Left colon (tissue), 2 donors: ENCODE data around the gene ASNSD1. TPM values are rescaled to one million over a fixed set of nuclear protein-coding genes. Genes with fewer than 3 reads are reported as not detected.
"Not testable (repeated sequence)": the region's sequence is repeated elsewhere in the genome, so short reads cannot be mapped to it uniquely, and the experiment has no call there.

Source experiments
- ATAC-seq: fragments of 200-7000 bp; cut with Tn5 transposase; one replicate; pipeline ENCODE4 v1.9.1; 2020; ENCODE audit warnings: mild to moderate bottlenecking, moderate library complexity
- DNase-seq, 2 donors: peaks; one replicate each; pipeline ENCODE4 v3.0.0-alpha.2; 2020
- intact Hi-C, 2 donors: fragments of 100-400 bp; cut with DNase I in 1 of 2; cut with micrococcal nuclease in 1 of 2; formaldehyde crosslinking; loops; one replicate each; pipeline versions ENCODE4 v1.11.2 to v1.14.0; 2022; cut with DNase I, micrococcal nuclease
- total RNA-seq, 2 donors: library from RNA; stranded (reverse); fragmentation: NEBNext Ultra II Directional; extraction: Animal tissue kit (Norgen Biotek cat#: 25700); gene quantifications; one replicate each; pipeline ENCODE4 v1.2.1, GENCODE V29; 2021
- donor health status: DM: no; HTN: no; CAD: no.
- donor health status: DM: yes; HTN: yes; CAD: no.

ASNSD1 gene
- total RNA-seq, 2 donors from 2014 or later, result 18.5 to 19.2 TPM

DNA sequence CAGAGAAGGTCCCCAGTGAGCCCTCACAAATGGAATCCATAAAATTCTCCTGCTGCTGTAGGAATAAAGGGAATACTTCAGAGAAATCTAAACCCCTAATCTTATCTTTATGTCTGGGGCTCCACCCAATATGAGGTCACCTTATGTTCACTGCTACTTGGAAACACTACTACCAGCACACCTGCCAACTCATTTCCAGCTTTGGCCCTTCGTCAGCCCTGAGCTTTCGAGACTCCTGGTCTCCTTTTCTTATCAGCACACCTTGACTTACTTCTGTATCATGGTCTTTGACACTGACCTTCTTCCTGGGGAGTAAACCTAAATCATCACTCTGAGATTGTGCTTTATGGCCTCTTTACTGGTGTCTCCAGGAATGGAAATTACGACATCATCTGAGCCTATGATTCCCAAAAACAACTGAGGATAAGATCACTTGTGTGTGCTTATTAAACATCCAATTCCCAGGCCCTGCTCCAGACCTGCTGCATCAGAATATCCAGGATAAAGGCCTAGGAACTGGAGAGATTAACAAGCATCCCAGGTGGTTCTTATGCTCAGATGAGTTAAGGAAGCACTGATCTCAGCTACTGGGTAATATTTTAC, 22.2 kb upstream of the ASNSD1 start:
- ATAC-seq (peak; percentile 98), DNase-seq (peak; percentile 17 to 40)
- intact Hi-C loops, result no loop called here

DNA sequence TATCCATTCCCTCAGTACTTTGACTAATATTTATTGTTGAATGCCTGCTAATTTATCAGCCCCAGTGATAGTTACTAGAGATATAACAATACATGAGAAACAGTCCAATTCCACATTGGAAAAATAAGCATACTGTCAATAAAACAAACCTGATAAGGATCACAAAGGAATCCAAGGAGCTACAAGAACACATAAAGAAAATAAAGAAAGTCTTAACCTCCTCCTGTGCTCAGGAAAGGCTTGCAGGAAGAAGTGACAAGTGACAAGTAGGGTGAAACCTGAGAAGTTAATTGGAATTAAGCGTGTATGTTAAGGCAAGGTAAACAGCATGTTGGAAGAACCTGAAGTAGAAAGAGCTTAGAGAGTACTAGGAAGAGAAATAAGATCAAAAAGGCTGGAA, 20.3 kb upstream of the ASNSD1 start:
- no peak for ATAC-seq
- DNase-seq, result no peak
- intact Hi-C loops, result no loop called here

DNA sequence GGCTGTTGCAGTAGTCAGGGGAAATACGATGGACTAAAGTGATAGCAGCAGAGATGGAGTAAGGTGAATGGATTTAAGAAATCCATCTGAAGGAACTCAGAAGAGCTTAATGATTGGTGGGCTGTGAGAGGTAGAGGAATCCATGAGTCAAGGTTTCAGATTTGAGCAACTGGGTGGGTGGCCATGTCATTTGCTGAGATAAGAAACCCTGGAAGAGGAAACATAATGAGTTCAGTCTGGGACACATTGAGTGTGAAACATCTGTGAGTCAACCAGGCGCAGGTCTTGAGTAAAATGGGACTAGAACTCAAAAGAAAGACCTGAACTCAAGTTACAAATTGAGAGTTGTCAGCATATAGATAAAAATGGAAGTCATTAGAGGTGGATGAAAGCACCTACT, 19.7 kb upstream of the ASNSD1 start:
- intact Hi-C loops, result no loop called here
- ATAC-seq (no peak), DNase-seq (no peak)

DNA sequence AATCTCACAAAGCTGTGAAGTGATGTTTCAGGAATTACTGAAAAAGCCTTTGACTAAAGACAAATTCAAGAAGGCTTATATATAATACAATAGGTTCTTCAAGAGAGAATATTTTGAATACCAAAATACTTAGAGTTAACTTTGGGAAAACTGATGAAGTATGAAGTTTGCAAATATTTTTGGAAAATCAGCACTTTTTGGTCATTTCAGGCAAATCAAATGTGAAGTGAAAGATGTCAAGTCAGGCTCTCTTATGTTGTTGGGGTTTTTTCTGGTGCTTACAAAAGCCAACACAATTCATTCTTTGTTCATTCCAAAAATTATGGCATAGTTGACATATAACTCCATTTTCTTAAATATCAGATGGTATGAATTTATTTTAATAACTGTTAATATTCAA, 14.7 kb upstream of the ASNSD1 start:
- intact Hi-C loops, result no loop called here
- ATAC-seq, result no peak
- no peak for DNase-seq

DNA sequence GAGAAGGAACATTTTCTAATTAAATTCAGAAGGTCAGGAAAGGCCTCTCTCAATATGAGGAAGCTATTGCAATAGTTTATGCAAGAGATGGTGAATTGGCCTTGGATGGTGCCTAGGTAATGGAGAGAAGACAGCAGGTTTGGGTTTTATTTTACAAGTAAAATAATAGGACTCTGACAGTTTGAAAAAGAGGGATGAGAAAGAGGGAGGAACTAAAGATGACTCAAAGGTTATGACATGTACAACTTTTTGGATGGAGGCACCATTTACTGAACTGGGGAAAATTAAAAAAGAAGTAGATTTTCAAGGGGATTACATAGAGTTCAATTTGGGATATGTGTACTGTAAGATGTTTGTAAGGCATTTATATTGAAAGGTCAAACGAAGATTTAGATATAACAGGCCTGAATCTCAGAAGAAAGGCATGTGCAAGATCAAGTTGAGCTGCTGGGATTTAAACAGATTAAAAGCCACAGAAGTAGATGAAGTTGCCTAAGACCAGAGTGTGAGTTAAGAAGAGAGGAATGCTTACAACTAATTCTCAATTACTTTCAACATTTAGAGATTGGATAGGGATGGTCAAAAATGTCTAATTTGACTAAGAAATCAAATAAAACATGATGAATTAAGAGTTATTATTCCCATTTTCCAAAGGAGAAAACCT, 12.3 kb upstream of the ASNSD1 start:
- ATAC-seq, result no peak
- DNase-seq, result no peak
- intact Hi-C loops, result no loop called here

DNA sequence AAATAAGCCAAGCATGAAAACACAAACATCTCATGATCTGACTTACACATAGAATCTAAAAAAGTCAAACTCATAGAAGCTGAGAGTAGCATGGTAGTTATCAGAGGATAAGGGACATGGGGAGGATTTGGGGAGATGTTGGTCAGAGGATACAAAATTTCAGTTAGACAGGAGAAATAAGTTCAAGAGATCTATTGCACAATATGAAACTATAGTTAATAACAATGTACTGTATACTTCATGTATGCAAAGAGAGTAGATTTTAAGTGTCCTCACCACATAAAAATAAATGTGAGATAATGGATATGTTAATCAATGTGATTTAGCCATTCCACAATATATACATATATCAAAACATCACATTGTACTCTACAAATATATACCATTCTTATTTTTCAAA, 10.0 kb upstream of the ASNSD1 start:
- DNase-seq, result no peak
- intact Hi-C loops, result no loop called here
- no peak for ATAC-seq

DNA sequence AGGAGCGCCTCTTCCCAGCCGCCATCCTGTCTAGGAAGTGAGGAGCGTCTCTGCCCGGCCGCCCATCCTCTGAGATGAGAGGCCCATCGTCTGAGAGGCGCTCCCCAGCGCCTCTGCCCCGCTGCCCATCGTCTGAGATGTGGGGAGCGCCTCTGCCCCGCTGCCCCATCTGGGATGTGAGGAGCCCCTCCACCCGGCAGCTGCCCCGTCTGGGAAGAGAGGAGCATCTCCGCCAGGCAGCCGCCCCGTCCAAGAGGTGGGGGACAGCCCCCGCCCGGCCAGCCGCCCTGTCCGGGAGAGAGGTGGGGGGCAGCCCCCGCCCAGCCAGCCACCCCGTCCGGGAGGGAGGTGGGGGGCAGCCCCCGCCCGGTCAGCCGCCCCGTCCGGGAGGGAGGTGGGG, 7.8 kb upstream of the ASNSD1 start:
- intact Hi-C loops, ATAC-seq: not testable (repeated sequence)

DNA sequence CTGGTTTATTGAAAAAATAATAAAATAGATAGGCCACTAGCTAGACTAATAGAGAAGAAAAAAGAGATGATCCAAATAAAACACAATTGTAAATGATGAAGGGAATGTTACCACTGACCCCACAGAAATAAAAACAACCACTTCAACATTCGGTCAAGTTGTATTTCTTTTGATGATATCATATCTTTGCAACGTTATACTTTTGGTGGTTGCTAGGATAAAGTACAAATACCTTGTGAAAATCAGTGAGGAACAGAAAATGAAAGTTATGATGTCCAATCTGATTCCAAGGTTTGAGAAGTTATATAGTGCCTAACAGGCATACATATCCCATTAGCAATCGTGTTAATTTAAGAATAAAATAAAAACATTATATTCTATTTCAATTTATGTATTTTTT, 6.6 kb upstream of the ASNSD1 start:
- ATAC-seq (no peak), DNase-seq (no peak)
- intact Hi-C loops, result no loop called here

More for the DNA sequence above, 7.8 kb upstream of the ASNSD1 start:
- not testable (repeated sequence) for DNase-seq

DNA sequence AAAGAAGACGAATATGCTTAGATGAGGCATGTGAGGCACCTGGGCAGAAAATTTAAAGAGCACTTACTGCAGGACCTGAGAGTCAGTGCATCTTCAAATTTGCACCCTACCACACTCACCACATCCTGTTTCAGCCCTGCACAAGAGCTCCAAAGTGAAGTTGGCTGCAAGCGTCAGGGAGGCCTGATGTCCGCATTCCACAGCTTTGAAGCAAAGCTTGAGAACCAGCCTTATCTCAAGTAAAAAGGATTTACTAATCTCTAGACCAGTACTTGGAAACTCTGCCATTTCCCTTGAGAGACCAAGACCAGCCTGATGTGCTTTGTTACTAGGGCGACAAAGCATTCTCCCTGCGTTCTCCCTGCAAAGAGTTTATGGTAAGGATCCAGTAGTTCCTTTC, 3.4 kb upstream of the ASNSD1 start:
- intact Hi-C loops, result no loop called here
- DNase-seq (peak in 1 of 2 donors; percentile 12), ATAC-seq (no peak)

DNA sequence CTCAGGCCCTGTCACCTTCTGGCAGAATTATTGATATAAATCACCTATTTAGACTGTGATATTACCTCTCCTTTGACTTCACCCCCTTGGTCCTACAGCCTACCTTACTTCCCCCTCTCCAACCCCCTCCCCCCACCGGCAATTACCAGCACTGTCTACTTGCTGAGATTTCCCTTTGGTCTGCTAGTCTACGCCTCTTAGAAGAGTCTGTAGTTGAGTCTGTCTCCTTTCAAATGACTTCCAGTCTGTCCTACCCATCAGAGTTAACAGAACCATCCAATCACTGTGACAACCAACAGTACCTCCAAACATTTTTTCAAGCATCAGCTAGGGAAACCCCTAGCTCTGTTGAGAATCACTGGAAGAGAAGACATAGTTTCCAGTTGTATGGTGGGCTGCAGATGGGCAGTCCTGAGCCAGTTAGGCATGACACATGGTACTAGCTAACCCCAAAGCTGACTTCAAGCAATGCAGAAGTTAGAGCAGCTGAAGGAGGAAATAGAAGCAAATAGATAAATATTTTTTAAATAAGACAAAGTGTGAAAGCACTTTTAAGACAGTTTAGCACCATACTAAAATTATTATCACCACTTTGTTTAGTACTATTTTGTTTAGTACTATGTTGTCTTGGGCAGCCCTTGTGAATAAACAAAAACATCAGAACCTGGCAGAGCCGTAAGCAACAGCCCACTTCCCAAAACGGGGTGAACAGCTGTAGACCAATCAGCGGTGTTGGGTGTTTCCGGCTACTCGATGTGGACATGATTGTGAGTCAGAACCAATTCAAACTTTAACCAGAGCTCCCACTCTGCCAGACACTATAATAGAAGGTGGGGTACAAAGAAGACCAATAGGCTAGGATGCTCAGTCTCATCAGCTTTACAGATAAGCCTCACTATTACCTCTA, 2.7 kb upstream of the ASNSD1 start:
- no peak for ATAC-seq
- intact Hi-C loops, result no loop called here
- no peak for DNase-seq

DNA sequence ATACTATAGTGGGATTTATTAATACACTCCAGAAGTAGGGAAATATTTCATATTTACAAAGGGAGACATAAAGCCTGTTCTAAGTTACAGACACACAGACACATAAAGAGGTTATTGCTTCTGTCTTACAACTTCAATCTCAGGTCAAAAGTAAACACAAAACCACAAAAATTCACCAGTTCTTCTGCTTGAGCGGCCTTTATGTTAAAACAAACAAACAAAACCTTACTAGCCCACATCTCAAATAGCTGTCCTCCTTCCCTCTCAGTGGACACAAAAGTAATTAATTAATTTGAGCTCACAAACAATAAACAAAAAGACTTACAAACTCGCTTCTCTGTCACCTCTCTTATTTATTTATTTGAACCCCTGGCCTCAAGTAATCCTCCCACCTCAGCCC, 1.5 kb upstream of the ASNSD1 start:
- ATAC-seq (no peak), DNase-seq (no peak)
- intact Hi-C loops, result loop anchor here in 1 of 2 donors (5.0 kb wide), 1 partner anchor 38 kb away; no protein-coding TSS in a partner anchor

DNA sequence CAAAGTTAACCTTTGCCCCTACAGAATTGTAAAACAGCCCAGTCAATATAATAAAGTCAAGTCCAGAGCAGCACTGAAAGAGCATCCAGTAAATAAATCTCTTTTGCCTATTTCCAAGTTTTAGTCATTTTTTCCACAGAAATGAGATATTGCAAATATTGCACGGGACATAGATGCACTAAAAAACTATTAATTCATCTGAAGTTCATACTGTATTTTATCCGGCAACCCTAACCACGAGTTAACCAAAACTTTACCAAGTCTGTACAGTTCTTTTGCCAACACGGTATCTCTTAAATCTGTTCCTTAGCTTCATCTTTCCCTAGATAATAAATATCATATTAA, 484 bp upstream of the ASNSD1 start:
- no peak for ATAC-seq
- DNase-seq, result no peak
- intact Hi-C loops, result loop anchor here in 1 of 2 donors (5.0 kb wide), 1 partner anchor 37 kb away; no protein-coding TSS in a partner anchor

DNA sequence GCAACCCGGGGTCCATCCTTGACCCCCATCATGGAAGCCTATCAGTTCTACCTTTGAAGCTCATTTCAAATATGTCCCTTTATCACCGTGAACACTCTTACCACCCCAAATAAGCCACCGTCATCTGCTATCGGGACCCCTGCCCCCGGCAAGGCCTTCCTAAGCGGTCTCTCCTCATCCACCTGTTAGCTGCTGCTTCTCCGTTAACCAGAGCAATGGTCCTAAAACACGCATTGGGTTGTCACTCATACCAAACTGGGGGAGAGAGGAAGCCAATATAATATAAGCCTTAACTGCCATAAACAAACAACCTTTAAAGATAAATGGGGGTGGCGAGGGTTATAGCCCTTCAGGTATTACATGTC, 680 bp downstream of the ASNSD1 start:
- DNase-seq, result no peak

DNA sequence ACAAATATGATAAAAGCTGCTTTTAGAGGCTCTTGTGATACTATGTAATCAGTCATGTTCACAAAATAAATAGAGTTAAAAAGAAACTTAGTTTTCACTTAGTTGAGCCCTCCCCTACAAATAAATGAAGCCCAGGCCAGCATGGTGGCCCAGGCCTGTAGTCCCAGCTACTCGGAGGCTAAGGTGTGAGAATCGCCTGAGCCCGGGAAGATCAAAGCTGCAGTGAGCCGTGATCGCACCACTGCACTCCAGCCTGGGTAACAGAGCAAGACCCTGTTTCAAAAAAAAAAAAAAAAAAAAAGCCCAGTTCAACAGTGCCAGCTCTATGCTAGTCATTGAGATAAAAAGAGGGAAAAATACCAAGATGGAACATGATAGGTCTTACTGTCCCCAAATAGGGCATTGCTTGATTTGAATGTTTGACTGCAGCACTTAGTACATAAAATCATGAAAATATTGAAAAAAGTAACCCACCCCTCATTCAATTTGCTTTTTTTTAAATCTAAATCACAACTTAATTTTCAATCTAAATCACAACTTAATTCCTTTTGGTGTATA, 1.5 kb downstream of the ASNSD1 start:
- intact Hi-C loops, result loop anchor here in 1 of 2 donors (5.0 kb wide), 1 partner anchor 35 kb away; no protein-coding TSS in a partner anchor
- no peak for ATAC-seq

More for the DNA sequence above, 680 bp downstream of the ASNSD1 start:
- intact Hi-C loops, result loop anchor here in 1 of 2 donors (5.0 kb wide), 1 partner anchor 35 kb away; no protein-coding TSS in a partner anchor
- ATAC-seq, result no peak

DNA sequence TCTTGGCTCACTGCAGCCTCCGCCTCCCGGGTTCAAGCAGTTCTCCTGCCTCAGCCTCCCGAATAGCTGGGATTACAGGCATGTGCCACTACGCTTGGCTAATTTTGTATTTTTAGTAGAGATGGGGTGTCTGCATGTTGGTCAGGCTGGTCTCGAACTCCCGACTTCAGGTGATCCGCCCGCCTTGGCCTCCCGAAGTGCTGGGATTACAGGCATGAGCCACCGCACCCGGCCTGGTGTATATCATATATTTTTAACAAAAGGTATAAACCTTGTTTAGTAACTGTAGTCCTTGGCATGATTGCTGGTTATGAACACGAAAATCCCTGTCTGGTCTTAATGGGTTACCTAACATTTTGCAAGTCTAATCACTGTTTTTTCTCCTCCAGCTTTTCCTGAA, 2.1 kb downstream of the ASNSD1 start:
- DNase-seq, ATAC-seq: not testable (repeated sequence)
- intact Hi-C loops, result loop anchor here in 1 of 2 donors (5.0 kb wide), 1 partner anchor 34 kb away; no protein-coding TSS in a partner anchor

More for the DNA sequence above, 1.5 kb downstream of the ASNSD1 start:
- DNase-seq, result no peak

DNA sequence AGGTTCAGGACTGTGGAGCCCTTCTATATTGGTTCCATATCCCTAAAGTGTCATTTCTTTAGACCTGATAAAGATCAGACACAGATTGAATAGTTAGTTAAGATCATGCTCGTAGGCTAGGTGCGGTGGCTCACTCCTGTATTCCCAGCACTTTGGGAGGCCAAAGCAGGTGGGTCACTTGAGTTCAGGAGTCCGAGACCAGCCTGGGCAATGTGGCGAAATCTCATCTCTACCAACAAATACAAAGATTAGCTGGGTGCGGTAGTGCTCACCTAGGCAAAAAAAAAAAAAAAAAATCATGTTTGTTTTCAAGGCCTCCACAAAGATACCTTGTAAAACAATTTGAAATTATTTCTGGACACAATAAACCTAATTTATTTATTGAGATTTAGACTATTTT, 8.7 kb downstream of the ASNSD1 start:
- DNase-seq (no peak), ATAC-seq (no peak)
- intact Hi-C loops, result loop anchor here in 1 of 2 donors (5.0 kb wide), 2 partner anchors 92 to 112 kb away; partner anchors contain the start of genes ORMDL1, OSGEPL1 and PMS1

DNA sequence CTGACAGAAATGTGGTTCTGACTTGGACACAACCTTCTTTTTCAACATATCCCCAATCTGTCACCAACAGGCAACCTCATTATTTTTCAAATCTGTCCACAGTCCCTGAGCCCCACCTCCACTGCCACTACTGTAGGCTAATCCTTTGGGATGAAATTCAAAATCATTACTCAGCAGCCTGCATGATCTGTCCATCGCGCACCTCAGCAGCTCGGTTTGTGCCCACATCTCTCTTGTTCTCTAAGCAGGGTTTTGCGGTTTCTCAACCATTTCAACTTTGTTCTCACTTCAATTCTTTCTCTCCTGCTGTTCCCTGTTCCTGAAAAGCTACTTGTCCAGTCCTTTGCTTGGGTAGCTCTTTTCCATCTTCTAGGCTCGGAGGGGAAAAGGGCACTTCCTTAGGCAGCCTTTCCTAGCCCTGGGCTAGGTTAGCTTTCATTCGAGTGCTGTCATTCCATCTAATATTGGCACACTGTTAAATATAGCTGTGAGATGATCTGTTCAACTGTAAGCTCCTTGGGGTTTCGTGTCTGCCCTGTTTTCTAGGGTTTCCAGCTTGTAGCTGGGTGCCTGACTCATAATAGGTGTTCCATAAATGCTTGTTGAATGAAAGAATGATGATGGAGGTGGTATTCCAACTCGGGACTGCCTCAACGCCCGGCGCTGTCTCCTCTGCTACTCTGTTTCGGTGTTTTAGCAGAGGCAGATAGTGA, 12.6 kb downstream of the ASNSD1 start:
- DNase-seq (no peak), ATAC-seq (no peak)
- intact Hi-C loops, result loop anchor here in 1 of 2 donors (5.0 kb wide), 1 partner anchor 108 kb away; the partner anchor contains the start of genes ORMDL1 and PMS1

DNA sequence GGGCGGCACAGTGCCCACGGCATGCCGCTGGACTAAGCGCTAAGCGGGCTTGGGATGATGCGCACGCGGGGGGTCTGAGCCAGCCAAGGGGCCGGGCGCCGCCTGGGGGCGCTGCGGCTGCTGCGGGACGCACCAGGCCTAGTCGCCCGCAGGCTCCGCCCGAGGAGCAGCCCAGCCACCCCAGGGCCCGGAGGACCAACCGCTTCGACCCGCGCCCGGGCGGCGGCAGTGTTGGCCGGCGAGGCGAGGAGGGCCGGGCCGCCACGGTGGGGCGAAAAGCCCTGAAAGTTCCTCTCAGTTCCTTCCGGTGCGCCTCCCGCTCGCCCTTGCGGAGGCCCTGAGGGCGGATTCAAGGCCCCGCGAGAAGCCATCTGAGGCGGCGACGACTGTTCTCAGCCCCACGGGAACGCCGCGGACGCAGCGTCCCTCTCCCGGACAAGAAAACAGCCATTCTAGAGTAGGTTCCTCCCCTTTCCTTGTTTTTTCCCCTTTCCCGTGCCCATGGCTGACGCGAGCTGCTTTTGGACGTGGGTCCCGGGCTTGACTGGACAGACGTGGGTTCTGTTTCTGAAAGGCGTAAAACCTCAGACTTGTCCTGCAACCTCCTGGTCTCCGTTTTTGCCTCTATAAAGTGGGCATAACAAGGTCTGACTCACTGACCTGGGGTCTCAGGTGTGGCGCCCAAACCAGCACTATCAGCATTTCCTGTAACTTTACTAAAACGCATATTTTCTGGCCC, 13.3 kb downstream of the ASNSD1 start, which contains the start of gene ANKAR:
Gene ANKAR (plus strand): TSS at position 297 of the 739 bp plus-strand sequence. CDS start 1,821 bp downstream, outside the sequence.
- intact Hi-C loops, result loop anchor here in 1 of 2 donors (5.0 kb wide), 1 partner anchor 108 kb away; the partner anchor contains the start of genes ORMDL1 and PMS1
- ATAC-seq, result peak; percentile 99

More for the DNA sequence above, 13.3 kb downstream of the ASNSD1 start, which contains the start of gene ANKAR:
- peak; percentile 88 to 93 for DNase-seq
